ENCODE results near the gene REXO5.
"Not testable (repeated sequence)": the region's sequence is repeated elsewhere in the genome, so short reads cannot be mapped to it uniquely, and the experiment has no call there.

Gene REXO5

GRCh38 chr16:20849589-20850390, 43.5 kb downstream of the REXO5 start:
- peak; percentile 65 for DNase-seq

- no peak for DNase-seq
Observed at GRCh38 chr16:20850981-20851380, 44.7 kb downstream of the REXO5 start.

- DNase-seq, result no peak
Observed at GRCh38 chr16:20851601-20852000, 45.3 kb downstream of the REXO5 start.

GRCh38 chr16:20853143-20853542, 46.8 kb downstream of the REXO5 start:
- no peak for DNase-seq

- no peak for DNase-seq
Observed at GRCh38 chr16:20853981-20854620, 47.8 kb downstream of the REXO5 start.

- no peak for DNase-seq
Observed at GRCh38 chr16:20854963-20855362, 48.6 kb downstream of the REXO5 start.

GRCh38 chr16:20857281-20857680, 51.0 kb downstream of the REXO5 start:
- no peak for DNase-seq

- DNase-seq, result no peak
Observed at GRCh38 chr16:20859229-20859628, 52.9 kb downstream of the REXO5 start.

- DNase-seq, result no peak
Observed at GRCh38 chr16:20859699-20860098, 53.4 kb downstream of the REXO5 start.

- DNase-seq, result no peak
Observed at GRCh38 chr16:20860361-20860760, 54.0 kb downstream of the REXO5 start.

GRCh38 chr16:20860995-20861394, 54.7 kb downstream of the REXO5 start:
- not testable (repeated sequence) for DNase-seq

GRCh38 chr16:20862162-20862960, 56.0 kb downstream of the REXO5 start:
- no peak for DNase-seq

- DNase-seq, result not testable (repeated sequence)
Observed at GRCh38 chr16:20864376-20864775, 58.0 kb downstream of the REXO5 start.

- DNase-seq, result no peak
Observed at GRCh38 chr16:20865420-20866131, 59.2 kb downstream of the REXO5 start.

- DNase-seq, result no peak
Observed at GRCh38 chr16:20866145-20866772, 59.9 kb downstream of the REXO5 start.

GRCh38 chr16:20866801-20867200, 60.5 kb downstream of the REXO5 start:
- DNase-seq, result no peak

- DNase-seq, result no peak
Observed at GRCh38 chr16:20867585-20867984, 61.3 kb downstream of the REXO5 start.

GRCh38 chr16:20868890-20869289, 62.6 kb downstream of the REXO5 start:
- DNase-seq, result no peak

- no peak for DNase-seq
Observed at GRCh38 chr16:20870122-20870820, 63.9 kb downstream of the REXO5 start.

- no peak for DNase-seq
Observed at GRCh38 chr16:20871258-20871657, 64.9 kb downstream of the REXO5 start.

GRCh38 chr16:20871941-20872815, 65.9 kb downstream of the REXO5 start:
- DNase-seq, result no peak

All from CD4-positive, alpha-beta T cell treated with Interleukin-12 subunit alpha and Interleukin-12 subunit beta, for 1 hour (primary cell).